WTC11 (cell line): ENCODE results near the gene CHST11.

Experiments used
- CTCF ChIP-seq: fragments of 200-600 bp; IDR thresholded peaks from 2 replicates; pipeline ENCODE4 v1.8.0; 2022; ENCODE audit warnings: antibody characterized with exemption
- E2F4 ChIP-seq: sonication (generic); formaldehyde crosslinking; IDR thresholded peaks from 2 replicates; pipeline ENCODE4 v1.8.1; 2022; ENCODE audit warnings: low read depth, mild to moderate bottlenecking, moderate library complexity, missing genetic modification reagents, borderline replicate concordance
- ETV6 ChIP-seq: sonication (generic); formaldehyde crosslinking; IDR thresholded peaks from 2 replicates; pipeline ENCODE4 v1.8.1; 2022; ENCODE audit warnings: mild to moderate bottlenecking, missing genetic modification reagents
- FOXK1 ChIP-seq: sonication (generic); formaldehyde crosslinking; IDR thresholded peaks from 2 replicates; pipeline ENCODE4 v1.8.0; 2022; ENCODE audit warnings: mild to moderate bottlenecking, moderate library complexity, missing genetic modification reagents
- FOXP4 ChIP-seq: sonication (generic); formaldehyde crosslinking; IDR thresholded peaks from 2 replicates; pipeline ENCODE4 v1.8.0; 2022; ENCODE audit warnings: mild to moderate bottlenecking, missing genetic modification reagents
- HMGXB4 ChIP-seq: sonication (generic); formaldehyde crosslinking; IDR thresholded peaks from 2 replicates; pipeline ENCODE4 v1.8.1; 2023; ENCODE audit warnings: mild to moderate bottlenecking, moderate library complexity, missing genetic modification reagents
- KAT7 ChIP-seq: sonication (generic); formaldehyde crosslinking; IDR thresholded peaks from 2 replicates; pipeline ENCODE4 v1.8.1; 2023; ENCODE audit warnings: missing genetic modification reagents, mild to moderate bottlenecking, borderline replicate concordance
- MAX ChIP-seq: sonication (generic); formaldehyde crosslinking; IDR thresholded peaks from 2 replicates; pipeline ENCODE4 v1.8.0; 2022; ENCODE audit warnings: mild to moderate bottlenecking, missing genetic modification reagents
- MYBL2 ChIP-seq: sonication (generic); formaldehyde crosslinking; IDR thresholded peaks from 2 replicates; pipeline ENCODE4 v1.8.1; 2023; ENCODE audit warnings: mild to moderate bottlenecking, moderate library complexity, missing genetic modification reagents
- ZBTB21 ChIP-seq: sonication (generic); formaldehyde crosslinking; IDR thresholded peaks from 2 replicates; pipeline ENCODE4 v1.8.1; 2023; ENCODE audit warnings: mild to moderate bottlenecking, missing genetic modification reagents, borderline replicate concordance
- ZNF263 ChIP-seq: sonication (generic); formaldehyde crosslinking; IDR thresholded peaks from 2 replicates; pipeline ENCODE4 v1.8.1; 2022; ENCODE audit warnings: low read depth, mild to moderate bottlenecking, moderate library complexity, missing genetic modification reagents

GRCh38 chr12:104568935-104569334 lies 112.2 kb downstream of the CHST11 start:
- TF ChIP-seq ZNF263 (CRISPR knock-in tag) (no peak), CTCF (no peak), FOXK1 (no peak), ETV6 (CRISPR knock-in tag) (no peak), MAX (CRISPR knock-in tag) (no peak), ZBTB21 (CRISPR knock-in tag) (no peak), FOXP4 (no peak), HMGXB4 (CRISPR knock-in tag) (no peak), MYBL2 (no peak), E2F4 (no peak), KAT7 (CRISPR knock-in tag) (no peak)
